ENCODE measurements around the gene KSR1.

KSR1 gene

GRCh38 chr17:27590864-27591263, 134.6 kb downstream of the KSR1 start:
- no peak for DNase-seq (ENCODE audit: low read depth in 2 of 2)

GRCh38 chr17:27591986-27592385, 135.7 kb downstream of the KSR1 start:
- no peak for DNase-seq (ENCODE audit: low read depth in 2 of 2)

- DNase-seq (ENCODE audit: low read depth in 2 of 2): no peak
Observed at GRCh38 chr17:27593232-27593856, 137.1 kb downstream of the KSR1 start.

- DNase-seq (ENCODE audit: low read depth in 2 of 2): no peak
Observed at GRCh38 chr17:27593857-27594255, 137.6 kb downstream of the KSR1 start.

- DNase-seq (ENCODE audit: low read depth in 2 of 2): no peak
Observed at GRCh38 chr17:27595208-27595607, 139.0 kb downstream of the KSR1 start.

GRCh38 chr17:27596096-27596495, 139.8 kb downstream of the KSR1 start:
- DNase-seq (ENCODE audit: low read depth in 2 of 2): no peak

- DNase-seq (ENCODE audit: low read depth in 2 of 2): no peak
Observed at GRCh38 chr17:27596566-27597187, 140.4 kb downstream of the KSR1 start.

GRCh38 chr17:27597188-27597580, 140.9 kb downstream of the KSR1 start:
- no peak for DNase-seq (ENCODE audit: low read depth in 2 of 2)

- no peak for DNase-seq (ENCODE audit: low read depth in 2 of 2)
Observed at GRCh38 chr17:27597783-27598320, 141.6 kb downstream of the KSR1 start.

GRCh38 chr17:27598337-27599050, 142.2 kb downstream of the KSR1 start:
- no peak for DNase-seq (ENCODE audit: low read depth in 2 of 2)

GRCh38 chr17:27600471-27600870, 144.2 kb downstream of the KSR1 start:
- DNase-seq (ENCODE audit: low read depth in 2 of 2): no peak

- DNase-seq (ENCODE audit: low read depth in 2 of 2): peak; percentile 61 to 73
Observed at GRCh38 chr17:27601069-27601974, 145.1 kb downstream of the KSR1 start.

GRCh38 chr17:27601975-27602302, 145.7 kb downstream of the KSR1 start:
- no peak for DNase-seq (ENCODE audit: low read depth in 2 of 2)

- DNase-seq (ENCODE audit: low read depth in 2 of 2): peak in 1 of 2 donors; percentile 58
Observed at GRCh38 chr17:27602721-27603420, 146.6 kb downstream of the KSR1 start.

- DNase-seq (ENCODE audit: low read depth in 2 of 2): no peak
Observed at GRCh38 chr17:27603421-27603770, 147.1 kb downstream of the KSR1 start.

- DNase-seq (ENCODE audit: low read depth in 2 of 2): no peak
Observed at GRCh38 chr17:27603880-27604794, 147.9 kb downstream of the KSR1 start.

- no peak for DNase-seq (ENCODE audit: low read depth in 2 of 2)
Observed at GRCh38 chr17:27605409-27605808, 149.2 kb downstream of the KSR1 start.

GRCh38 chr17:27607521-27608091, 151.4 kb downstream of the KSR1 start:
- DNase-seq (ENCODE audit: low read depth in 2 of 2): no peak

GRCh38 chr17:27608328-27609230, 152.3 kb downstream of the KSR1 start:
- no peak for DNase-seq (ENCODE audit: low read depth in 2 of 2)

Data from stimulated activated CD4-positive, alpha-beta T cell treated with anti-CD3 and anti-CD28 coated beads, Interleukin-15, amount 100 ng/mL, for 48 hours (primary cell).